MM.1S (cell line): ENCODE measurements around the gene PCK1.

ENCODE experiments used
- EZH2 ChIP-seq: fragments of 300-600 bp; sonication (generic); optimal IDR thresholded peaks from 2 replicates; pipeline ENCODE3; 2017; ENCODE audit warnings: low read depth, mild to moderate bottlenecking, antibody characterized with exemption, low read length, mixed read lengths
- EZH2phosphoT487 ChIP-seq: fragments of 300-600 bp; sonication (generic); IDR thresholded peaks from 2 replicates; pipeline ENCODE4 v1.6.1; 2018; ENCODE audit warnings: antibody characterized with exemption, low read length
- TF ChIP-seq, protein P1 (sequence below): fragments of 300-600 bp; sonication (generic); IDR thresholded peaks from 2 replicates; pipeline ENCODE4 v1.5.1; 2016; ENCODE audit warnings: antibody characterized with exemption, low read length, mixed read lengths

DNA sequence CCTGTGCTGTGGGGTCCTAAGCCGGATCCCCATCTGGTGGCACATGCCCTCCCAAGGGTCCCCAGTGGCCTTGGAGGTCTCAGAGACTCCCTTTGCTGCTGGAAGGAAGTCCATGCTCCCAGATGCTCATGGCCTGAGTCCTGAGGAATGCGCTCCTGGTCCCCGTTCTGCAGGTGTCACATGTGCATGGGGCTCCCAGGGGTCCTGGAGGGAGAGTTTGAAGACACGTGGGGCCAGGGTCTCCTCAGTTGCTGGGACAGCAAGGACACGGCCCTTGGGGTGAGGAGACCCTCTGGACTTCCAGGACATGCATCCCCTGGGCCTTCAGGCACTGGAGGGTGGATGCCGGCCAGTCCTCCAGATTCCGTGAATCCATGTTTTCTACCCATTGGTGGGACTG is 47.6 kb downstream of the PCK1 start:
- TF ChIP-seq, protein P1, sequence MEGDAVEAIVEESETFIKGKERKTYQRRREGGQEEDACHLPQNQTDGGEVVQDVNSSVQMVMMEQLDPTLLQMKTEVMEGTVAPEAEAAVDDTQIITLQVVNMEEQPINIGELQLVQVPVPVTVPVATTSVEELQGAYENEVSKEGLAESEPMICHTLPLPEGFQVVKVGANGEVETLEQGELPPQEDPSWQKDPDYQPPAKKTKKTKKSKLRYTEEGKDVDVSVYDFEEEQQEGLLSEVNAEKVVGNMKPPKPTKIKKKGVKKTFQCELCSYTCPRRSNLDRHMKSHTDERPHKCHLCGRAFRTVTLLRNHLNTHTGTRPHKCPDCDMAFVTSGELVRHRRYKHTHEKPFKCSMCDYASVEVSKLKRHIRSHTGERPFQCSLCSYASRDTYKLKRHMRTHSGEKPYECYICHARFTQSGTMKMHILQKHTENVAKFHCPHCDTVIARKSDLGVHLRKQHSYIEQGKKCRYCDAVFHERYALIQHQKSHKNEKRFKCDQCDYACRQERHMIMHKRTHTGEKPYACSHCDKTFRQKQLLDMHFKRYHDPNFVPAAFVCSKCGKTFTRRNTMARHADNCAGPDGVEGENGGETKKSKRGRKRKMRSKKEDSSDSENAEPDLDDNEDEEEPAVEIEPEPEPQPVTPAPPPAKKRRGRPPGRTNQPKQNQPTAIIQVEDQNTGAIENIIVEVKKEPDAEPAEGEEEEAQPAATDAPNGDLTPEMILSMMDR, result no peak
- TF ChIP-seq EZH2phosphoT487 (no peak), EZH2 (no peak)
